HepG2 (cell line): Measurements from ENCODE around the gene VPS52. TPM values are rescaled to one million over a fixed set of nuclear protein-coding genes. Genes with fewer than 3 reads are reported as not detected.

Experiments used
- ATRX ChIP-seq: sonication (generic); formaldehyde crosslinking; IDR thresholded peaks from 2 replicates; pipeline ENCODE4 v1.4.0; 2020; ENCODE audit warnings: missing genetic modification reagents, borderline replicate concordance
- CEBPG ChIP-seq: IDR thresholded peaks from 2 replicates; pipeline ENCODE4 v1.6.1; 2016
- TCF7 ChIP-seq: sonication (generic); IDR thresholded peaks from 2 replicates; pipeline ENCODE4 v1.6.1; 2016; ENCODE audit warnings: antibody characterized with exemption, low read depth
- ZNF562 ChIP-seq: sonication (generic); formaldehyde crosslinking; IDR thresholded peaks from 2 replicates; pipeline ENCODE4 v1.8.0; 2022; ENCODE audit warnings: missing genetic modification reagents, borderline replicate concordance
- ZNF572 ChIP-seq: sonication (generic); formaldehyde crosslinking; IDR thresholded peaks from 2 replicates; pipeline ENCODE4 v1.5.1; 2020; ENCODE audit warnings: mild to moderate bottlenecking, missing genetic modification reagents
- ZNF644 ChIP-seq: IDR thresholded peaks from 2 replicates; pipeline ENCODE4 v1.6.1; 2016; ENCODE audit warnings: low read depth
- polyA plus RNA-seq, 8 experiments: library from polyadenylated mRNA; depleted of rRNA in 3 of 8; stranded (reverse) in 7 of 8; unstranded in 1 of 8; fragments of >200 nt; fragmentation: Illumina TruSeq in 4 of 8; extraction: Trizol in 4 of 8; gene quantifications; 2 replicates each; pipeline versions ENCODE4 v1.2.1 to v1.2.3, GENCODE V29; 2011 to 2016; ENCODE audit warnings: low read depth in 4 of 8, missing spikeins in 1 of 8, mixed read lengths in 1 of 8; ENCODE audit not compliant: insufficient read depth in 1 of 8
- total RNA-seq, 5 experiments: library from RNA; depleted of rRNA; stranded (reverse); fragments of >200 nt; fragmentation: Illumina TruSeq; extraction: Trizol; gene quantifications; 2 replicates each; pipeline ENCODE4 v1.2.3, GENCODE V29; 2016; ENCODE audit warnings: low read depth in 1 of 5
- TF ChIP-seq, protein P1 (sequence below): sonication (generic); formaldehyde crosslinking; IDR thresholded peaks from 2 replicates; pipeline ENCODE4 v1.5.0; 2020; ENCODE audit warnings: missing genetic modification reagents, mild to moderate bottlenecking, borderline replicate concordance
- TF ChIP-seq, protein P2 (sequence below): sonication (generic); formaldehyde crosslinking; conservative IDR thresholded peaks from 2 replicates; pipeline ENCODE4 v1.4.0; 2020; ENCODE audit warnings: missing genetic modification reagents
- TF ChIP-seq, protein P3 (sequence below): sonication (generic); formaldehyde crosslinking; IDR thresholded peaks from 2 replicates; pipeline ENCODE4 v1.4.0; 2020; ENCODE audit warnings: missing genetic modification reagents
- TF ChIP-seq, protein P4 (sequence below), 2 experiments: fragments of 450-650 bp in 1 of 2; sonication (generic) in 1 of 2; formaldehyde crosslinking in 1 of 2; IDR thresholded peaks; 2 replicates each; pipeline versions ENCODE4 v1.6.1 to v1.8.0; 2016 to 2022; ENCODE audit warnings: antibody characterized with exemption in 1 of 2, mild to moderate bottlenecking in 1 of 2, missing genetic modification reagents in 1 of 2
- TF ChIP-seq, protein P5 (sequence below): sonication (generic); formaldehyde crosslinking; IDR thresholded peaks from 2 replicates; pipeline ENCODE4 v1.4.0; 2020; ENCODE audit warnings: mild to moderate bottlenecking, missing genetic modification reagents
- TF ChIP-seq, protein P6 (sequence below): sonication (generic); formaldehyde crosslinking; IDR thresholded peaks from 2 replicates; pipeline ENCODE4 v1.8.0; 2022; ENCODE audit warnings: mild to moderate bottlenecking, missing genetic modification reagents, moderate library complexity

The VPS52 gene
- total and polyA plus RNA-seq, 2 of the 13 experiments (the other 11 are each of a cell fraction or from before 2014, with no cell fraction given) = 48.9 to 85.5 TPM

DNA sequence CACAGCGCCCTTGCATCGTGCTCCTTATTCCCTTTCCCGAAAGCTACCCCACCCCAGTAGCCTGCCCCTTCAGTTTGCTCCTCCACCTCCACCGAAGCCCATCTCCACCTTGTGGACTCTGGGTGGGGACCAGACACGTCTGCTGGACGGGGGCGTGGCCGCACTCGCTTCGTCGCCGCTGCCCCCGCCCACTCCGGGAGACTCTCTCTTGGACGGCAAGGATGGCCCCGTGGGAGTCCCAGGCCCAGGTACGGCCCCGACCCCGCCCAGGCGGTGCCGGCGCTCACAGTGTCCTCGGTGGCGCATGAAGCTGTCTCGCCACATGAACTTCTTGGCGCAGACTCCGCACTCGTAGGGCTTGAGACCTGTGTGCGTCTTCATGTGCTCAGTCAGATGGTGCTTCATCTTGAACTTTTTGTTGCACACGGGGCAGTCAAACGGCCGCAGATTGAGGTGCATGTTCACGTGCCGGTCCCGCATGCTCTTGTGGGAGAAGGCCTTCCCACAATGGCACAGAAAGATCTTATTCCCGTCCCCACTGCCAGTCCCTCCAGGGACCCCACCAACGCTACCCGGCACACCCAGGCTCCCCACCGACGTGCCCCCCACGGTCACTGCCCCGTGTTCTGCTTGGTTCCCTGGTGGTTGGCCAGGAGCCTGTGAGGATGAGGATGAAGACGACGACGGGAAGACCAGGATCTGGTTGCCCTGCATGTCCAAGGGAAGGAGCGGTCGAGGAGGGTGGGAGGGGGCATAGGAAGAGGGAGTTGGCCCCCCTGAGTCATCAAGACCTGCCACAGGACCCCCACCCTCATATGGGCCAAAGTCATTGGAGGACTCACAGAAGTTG lies 43.5 kb upstream of the VPS52 start (continued):
- TF ChIP-seq, protein P1, sequence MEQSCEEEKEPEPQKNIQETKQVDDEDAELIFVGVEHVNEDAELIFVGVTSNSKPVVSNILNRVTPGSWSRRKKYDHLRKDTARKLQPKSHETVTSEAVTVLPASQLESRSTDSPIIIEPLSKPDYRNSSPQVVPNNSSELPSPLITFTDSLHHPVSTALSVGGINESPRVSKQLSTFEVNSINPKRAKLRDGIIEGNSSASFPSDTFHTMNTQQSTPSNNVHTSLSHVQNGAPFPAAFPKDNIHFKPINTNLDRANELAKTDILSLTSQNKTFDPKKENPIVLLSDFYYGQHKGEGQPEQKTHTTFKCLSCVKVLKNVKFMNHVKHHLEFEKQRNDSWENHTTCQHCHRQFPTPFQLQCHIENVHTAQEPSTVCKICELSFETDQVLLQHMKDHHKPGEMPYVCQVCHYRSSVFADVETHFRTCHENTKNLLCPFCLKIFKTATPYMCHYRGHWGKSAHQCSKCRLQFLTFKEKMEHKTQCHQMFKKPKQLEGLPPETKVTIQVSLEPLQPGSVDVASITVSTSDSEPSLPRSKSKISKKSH (CRISPR knock-in tag) = 0 out of 2 replicates have a peak, but pooled peaks have one; percentile 38
- TF ChIP-seq, protein P2, sequence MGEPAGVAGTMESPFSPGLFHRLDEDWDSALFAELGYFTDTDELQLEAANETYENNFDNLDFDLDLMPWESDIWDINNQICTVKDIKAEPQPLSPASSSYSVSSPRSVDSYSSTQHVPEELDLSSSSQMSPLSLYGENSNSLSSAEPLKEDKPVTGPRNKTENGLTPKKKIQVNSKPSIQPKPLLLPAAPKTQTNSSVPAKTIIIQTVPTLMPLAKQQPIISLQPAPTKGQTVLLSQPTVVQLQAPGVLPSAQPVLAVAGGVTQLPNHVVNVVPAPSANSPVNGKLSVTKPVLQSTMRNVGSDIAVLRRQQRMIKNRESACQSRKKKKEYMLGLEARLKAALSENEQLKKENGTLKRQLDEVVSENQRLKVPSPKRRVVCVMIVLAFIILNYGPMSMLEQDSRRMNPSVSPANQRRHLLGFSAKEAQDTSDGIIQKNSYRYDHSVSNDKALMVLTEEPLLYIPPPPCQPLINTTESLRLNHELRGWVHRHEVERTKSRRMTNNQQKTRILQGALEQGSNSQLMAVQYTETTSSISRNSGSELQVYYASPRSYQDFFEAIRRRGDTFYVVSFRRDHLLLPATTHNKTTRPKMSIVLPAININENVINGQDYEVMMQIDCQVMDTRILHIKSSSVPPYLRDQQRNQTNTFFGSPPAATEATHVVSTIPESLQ (CRISPR knock-in tag) = no peak
- TF ChIP-seq TCF7 = no peak
- TF ChIP-seq, protein P3, sequence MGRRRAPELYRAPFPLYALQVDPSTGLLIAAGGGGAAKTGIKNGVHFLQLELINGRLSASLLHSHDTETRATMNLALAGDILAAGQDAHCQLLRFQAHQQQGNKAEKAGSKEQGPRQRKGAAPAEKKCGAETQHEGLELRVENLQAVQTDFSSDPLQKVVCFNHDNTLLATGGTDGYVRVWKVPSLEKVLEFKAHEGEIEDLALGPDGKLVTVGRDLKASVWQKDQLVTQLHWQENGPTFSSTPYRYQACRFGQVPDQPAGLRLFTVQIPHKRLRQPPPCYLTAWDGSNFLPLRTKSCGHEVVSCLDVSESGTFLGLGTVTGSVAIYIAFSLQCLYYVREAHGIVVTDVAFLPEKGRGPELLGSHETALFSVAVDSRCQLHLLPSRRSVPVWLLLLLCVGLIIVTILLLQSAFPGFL = no peak
- TF ChIP-seq ZNF562 (CRISPR knock-in tag) = no peak
- TF ChIP-seq, protein P4, sequence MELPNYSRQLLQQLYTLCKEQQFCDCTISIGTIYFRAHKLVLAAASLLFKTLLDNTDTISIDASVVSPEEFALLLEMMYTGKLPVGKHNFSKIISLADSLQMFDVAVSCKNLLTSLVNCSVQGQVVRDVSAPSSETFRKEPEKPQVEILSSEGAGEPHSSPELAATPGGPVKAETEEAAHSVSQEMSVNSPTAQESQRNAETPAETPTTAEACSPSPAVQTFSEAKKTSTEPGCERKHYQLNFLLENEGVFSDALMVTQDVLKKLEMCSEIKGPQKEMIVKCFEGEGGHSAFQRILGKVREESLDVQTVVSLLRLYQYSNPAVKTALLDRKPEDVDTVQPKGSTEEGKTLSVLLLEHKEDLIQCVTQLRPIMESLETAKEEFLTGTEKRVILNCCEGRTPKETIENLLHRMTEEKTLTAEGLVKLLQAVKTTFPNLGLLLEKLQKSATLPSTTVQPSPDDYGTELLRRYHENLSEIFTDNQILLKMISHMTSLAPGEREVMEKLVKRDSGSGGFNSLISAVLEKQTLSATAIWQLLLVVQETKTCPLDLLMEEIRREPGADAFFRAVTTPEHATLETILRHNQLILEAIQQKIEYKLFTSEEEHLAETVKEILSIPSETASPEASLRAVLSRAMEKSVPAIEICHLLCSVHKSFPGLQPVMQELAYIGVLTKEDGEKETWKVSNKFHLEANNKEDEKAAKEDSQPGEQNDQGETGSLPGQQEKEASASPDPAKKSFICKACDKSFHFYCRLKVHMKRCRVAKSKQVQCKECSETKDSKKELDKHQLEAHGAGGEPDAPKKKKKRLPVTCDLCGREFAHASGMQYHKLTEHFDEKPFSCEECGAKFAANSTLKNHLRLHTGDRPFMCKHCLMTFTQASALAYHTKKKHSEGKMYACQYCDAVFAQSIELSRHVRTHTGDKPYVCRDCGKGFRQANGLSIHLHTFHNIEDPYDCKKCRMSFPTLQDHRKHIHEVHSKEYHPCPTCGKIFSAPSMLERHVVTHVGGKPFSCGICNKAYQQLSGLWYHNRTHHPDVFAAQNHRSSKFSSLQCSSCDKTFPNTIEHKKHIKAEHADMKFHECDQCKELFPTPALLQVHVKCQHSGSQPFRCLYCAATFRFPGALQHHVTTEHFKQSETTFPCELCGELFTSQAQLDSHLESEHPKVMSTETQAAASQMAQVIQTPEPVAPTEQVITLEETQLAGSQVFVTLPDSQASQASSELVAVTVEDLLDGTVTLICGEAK (IDR thresholded peaks at IDR 0.05) = no peak
- TF ChIP-seq, protein P4 (CRISPR knock-in tag; IDR thresholded peaks at IDR 0.05) = no peak
- TF ChIP-seq ZNF572 (CRISPR knock-in tag) = no peak
- TF ChIP-seq ZNF644 (CRISPR knock-in tag) = no peak
- TF ChIP-seq, protein P5, sequence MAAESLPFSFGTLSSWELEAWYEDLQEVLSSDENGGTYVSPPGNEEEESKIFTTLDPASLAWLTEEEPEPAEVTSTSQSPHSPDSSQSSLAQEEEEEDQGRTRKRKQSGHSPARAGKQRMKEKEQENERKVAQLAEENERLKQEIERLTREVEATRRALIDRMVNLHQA (CRISPR knock-in tag) = no peak
- TF ChIP-seq ATRX = no peak
- TF ChIP-seq, protein P6, sequence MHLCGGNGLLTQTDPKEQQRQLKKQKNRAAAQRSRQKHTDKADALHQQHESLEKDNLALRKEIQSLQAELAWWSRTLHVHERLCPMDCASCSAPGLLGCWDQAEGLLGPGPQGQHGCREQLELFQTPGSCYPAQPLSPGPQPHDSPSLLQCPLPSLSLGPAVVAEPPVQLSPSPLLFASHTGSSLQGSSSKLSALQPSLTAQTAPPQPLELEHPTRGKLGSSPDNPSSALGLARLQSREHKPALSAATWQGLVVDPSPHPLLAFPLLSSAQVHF = no peak
- TF ChIP-seq CEBPG (CRISPR knock-in tag) = no peak
